AG20443 (cell line): ENCODE data around the gene SIGLEC1.

Source experiments
- DNase-seq: peaks from one replicate; pipeline ENCODE4 v3.0.0; 2012; ENCODE audit warnings: low spot score, mixed read lengths

SIGLEC1 gene

GRCh38 chr20:3744806-3745685 is 32.6 kb upstream of the SIGLEC1 start:
- DNase-seq: peak; percentile 47

- DNase-seq: no peak
Observed at GRCh38 chr20:3744037-3744436, 31.6 kb upstream of the SIGLEC1 start.

- no peak for DNase-seq
Observed at GRCh38 chr20:3743251-3743650, 30.9 kb upstream of the SIGLEC1 start.

- DNase-seq: no peak
Observed at GRCh38 chr20:3741836-3742458, 29.5 kb upstream of the SIGLEC1 start.

DNA sequence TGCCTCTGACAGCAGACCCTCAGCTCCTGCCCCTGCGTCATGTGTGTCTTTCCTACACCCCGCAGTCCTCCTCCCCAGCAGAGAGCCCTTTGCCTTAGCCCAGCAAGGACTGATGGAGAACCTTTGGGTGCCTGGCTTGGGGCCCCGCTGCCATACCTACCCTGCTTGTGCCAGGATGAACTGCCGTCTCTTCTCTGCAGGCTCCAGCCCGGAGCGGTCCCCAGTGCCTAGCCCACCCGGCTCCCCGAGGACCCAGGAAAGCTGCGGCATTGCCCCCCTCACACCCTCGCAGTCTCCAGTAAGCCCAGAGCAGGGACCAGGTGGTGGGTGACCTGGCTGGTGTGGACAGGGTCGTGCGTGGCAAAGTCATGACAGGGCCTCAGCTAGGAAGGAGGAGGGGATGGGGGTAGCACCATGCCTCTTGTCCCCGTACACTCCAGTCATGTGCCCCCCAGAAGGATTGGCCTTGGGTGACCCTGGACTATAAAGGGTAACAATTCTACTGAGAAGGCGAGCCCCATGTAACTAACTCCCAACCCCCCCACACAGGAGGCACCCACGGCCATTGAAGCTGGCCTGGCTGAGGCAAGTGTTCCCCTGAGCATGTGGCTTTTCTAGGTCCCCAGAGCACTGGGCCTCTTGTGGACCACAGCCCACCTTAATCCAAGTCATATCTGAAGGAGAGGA is 28.4 kb upstream of the SIGLEC1 start:
- no peak for DNase-seq

GRCh38 chr20:3739926-3740451 is 27.6 kb upstream of the SIGLEC1 start:
- DNase-seq: no peak

DNA sequence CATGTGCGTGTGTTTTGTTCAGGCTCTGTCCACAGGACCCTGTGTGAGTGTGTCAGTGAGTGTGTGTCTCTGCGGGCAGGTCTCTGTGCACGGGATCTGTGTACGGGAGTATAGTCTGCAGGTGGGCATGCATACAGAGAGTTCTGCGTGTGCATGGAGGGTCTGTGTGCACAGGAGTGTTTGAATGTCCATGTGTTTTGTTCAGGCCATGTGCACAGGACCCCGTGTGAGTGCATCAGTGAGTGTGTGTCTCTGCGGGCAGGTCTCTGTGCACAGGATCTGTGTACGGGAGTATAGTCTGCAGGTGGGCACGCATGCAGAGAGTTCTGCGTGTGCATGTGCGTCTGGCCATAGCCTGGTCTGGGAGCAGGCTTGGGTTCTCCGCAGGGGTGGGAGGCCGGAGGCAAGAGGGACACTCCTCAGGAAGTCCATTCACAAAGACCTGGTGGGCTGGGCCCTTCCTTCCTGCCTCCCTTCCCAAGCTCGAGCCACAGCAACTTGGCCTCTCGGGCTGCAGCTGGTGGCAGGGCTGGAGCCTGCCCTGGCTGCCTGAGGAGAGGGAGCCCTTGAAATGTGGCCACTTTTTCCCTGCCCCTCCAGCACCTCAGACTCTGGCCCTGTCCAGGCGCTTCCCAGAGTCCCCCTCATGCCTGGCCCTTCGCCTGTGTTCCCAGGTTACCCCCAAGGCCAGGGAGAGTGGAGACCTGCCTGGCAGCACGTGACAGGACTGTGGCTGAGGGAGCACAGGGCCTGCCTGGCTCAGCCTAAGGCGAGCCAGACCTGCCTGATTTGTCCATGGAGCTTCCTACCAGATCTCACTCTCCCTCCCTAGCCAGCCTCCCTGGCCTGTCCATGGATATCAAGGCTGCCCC is 26.9 kb upstream of the SIGLEC1 start:
- no peak for DNase-seq

- no peak for DNase-seq
Observed at GRCh38 chr20:3738111-3739053, 26.0 kb upstream of the SIGLEC1 start.

DNA sequence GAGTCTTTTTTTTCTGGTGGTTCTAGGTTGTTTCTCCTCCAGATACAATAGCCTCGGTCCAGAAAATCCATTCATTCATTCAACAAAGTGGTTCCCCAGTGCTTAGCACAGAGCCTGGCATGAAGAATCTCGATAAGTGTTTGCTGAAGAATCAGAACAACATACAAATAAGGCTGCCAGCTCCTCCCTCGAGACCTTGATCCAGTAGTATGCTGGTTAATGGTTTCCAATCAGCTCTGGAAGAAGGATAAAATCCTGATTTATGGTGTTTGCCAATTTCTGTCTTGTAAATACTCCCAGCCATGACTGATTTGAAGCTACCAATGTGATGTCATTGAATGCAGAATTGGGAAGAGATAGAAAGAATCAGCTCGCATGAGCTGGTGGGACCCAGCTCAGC is 23.4 kb upstream of the SIGLEC1 start:
- no peak for DNase-seq

DNA sequence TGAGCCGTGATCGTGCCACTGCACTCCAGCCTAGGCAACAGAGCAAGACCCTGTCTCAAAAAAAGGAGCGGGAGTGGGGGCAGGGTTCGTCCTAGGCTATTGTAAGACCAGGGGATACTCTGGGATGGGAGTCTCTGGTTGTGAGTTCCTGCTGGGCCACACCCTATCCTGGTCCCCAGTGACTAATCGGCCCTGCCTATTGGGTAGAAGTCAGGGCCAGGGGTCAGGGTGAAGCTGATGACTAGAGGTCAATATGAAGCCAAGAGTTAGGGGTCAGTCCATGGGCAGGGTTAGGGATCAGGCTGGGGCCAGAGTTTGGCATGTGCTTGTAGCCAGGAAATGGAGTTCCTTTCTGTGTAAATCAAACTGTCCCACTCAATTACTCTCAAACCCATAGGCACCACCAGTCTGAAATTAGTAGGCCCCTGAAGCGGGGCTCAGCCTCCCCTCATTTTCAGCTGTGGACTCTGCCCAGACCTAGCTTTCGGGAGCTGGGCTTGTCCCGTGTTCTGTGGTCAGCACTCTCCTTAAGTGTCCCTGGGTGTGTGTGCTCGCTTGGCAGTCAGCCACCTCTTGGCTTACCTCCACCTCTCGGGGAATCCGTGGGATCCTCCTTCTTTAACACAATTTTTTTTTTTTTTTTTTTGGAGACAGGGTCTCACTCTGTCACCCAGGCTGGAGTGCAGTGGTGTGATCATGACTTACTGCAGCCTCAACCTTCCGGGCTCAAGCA is 21.9 kb upstream of the SIGLEC1 start:
- DNase-seq: no peak

DNA sequence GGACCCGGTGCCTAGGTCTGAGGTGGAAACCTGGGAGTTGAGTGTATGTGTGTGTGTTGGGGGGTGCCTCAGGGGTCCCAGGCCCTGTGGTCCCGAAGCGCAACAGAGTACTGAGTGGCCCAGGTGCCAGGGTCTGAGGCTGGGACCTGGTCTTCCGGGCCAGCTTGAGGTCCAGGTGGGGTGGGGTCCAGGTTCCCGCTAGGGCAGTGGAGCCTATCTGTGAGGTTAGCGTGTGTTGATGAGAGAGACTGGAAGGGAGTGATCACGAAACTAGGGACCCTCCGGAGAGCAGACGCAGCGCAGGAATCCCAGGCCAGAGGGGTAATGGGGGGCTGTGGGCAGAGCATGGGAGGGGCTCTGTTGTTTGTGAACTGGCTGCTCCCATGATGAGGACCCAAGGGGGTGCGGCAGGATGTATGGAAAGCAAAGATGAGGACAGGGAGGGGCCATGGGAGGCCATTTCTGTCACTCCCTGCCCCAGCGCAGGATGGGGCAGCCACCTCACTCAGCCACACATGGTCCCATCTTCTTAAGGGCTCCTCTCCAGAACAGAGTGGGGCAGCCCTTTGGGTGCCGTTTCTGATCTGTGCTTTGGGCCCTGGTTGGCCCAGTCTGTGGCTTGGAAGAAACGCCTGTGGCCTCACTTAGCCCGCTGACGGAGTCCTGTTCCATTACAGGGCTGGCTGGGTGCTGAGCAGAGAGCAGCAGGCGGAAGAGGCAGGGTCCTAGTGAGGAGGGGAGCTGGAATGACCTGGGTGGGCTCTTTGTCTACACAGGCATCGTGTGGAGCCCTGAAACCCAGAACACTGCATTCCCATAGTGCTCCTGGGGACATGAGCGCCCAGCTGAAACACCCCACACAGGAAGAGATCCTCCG is 21.0 kb upstream of the SIGLEC1 start:
- DNase-seq: no peak

GRCh38 chr20:3732327-3733118 is 20.1 kb upstream of the SIGLEC1 start, which contains the start of gene HSPA12B:
TSS of gene HSPA12B (plus strand) at chr20:3732685. CDS start at chr20:3738675, 5,990 bp downstream.
- DNase-seq: peak; percentile 66

- no peak for DNase-seq
Observed at GRCh38 chr20:3731944-3732326, 19.5 kb upstream of the SIGLEC1 start.

DNA sequence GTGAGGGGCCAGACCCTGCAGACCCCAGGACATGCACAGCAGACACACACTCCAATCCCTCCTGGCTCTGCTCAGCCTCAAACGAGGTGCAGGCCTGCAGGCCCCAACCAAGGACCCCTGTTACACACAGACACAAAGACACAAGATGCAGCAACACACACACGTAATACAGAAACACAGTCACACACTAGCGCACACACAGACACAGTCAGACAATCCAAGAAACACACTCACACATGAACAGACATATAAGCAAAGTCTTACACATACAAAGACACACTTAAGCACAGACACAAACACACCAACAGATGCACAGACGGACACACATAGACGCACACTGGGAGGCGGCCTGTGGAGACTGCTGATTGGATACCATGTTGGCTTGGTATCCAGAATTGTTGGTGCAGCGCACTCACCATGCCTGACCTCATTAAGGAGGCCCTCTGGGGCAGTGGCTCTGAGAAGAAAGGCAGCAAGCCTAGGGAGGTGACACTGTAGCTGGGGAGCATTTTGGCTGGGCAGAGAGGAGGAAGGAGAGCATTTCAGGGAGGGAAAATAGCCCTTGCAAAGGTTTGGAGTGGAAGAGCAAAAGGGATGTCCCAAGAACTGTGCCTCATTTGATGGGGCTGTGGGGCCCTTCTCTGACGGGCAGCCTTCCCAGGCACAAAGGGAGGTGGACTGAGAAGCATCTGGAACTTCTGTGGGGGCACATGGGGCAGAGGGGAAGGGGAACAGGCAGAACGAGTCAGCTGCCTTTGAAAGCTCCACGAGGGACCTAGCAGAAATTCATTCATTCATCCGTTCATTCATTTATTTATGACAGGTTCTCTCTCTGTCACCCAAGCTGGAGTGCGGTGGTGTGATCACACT is 18.6 kb upstream of the SIGLEC1 start:
- DNase-seq: no peak

DNA sequence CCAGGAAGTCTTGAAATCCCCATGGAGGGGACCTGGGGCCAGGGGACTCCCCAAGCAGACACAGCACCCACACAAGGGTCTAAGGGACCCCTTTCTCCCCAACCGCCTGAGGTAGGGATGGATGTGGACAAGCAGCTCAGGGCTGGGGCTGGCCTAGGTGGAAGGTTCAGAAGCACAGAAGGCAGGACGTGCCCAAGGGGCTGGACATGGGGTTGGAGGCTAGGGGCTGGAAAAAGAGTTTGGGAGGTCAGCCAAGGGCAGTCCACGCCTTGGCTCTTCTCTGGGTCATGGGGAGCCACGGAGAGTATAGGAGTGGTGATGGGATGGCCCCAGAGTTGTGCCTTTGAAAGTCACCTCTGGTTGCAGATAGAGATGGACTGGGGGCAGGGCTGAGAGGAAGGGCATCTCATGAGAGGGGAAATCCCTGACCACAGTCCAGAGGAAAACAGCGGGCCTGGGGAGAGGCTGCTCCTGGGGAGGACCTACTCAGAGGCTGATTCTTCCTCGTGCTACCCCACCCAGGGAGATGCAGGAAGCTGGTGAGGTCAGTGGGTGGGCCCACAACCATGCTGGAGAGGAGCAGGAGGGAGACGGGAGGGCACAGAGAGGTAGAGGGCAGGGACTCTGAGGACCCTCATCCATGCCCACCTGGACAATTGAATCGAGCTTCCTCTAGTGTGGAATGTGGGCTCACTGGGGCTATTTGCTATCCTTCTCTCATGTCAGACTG is 17.6 kb upstream of the SIGLEC1 start:
- no peak for DNase-seq

GRCh38 chr20:3729378-3729777 is 17.0 kb upstream of the SIGLEC1 start:
- no peak for DNase-seq
